Activated effector memory CD4-positive, alpha-beta T cell treated with Interleukin-2 at 50 U/mL for 16 hours (primary cell): ENCODE data around the gene IL17B.

ENCODE experiments used
- DNase-seq: peaks from one replicate; pipeline ENCODE4 v3.0.0-alpha.2; 2020

IL17B gene

DNA sequence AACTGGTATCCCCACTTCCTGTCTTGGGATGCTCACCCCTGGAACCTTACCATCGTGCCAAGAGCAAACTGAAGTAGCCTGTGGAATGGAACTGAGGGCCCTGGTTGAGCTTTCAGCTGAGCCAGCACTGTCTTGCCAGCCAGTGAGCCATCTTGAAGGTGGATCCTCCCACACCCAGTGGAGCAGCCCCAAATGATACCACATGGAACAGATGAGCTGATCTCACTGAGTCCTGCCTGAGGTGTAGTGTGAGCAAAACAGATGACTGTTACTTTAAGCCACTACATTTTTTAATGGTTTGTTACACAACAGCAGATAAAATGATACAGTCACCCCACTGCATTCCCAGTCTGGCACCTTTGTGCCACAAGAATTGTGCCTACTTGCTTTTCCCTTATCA is 23.4 kb downstream of the IL17B start:
- DNase-seq, result no peak

DNA sequence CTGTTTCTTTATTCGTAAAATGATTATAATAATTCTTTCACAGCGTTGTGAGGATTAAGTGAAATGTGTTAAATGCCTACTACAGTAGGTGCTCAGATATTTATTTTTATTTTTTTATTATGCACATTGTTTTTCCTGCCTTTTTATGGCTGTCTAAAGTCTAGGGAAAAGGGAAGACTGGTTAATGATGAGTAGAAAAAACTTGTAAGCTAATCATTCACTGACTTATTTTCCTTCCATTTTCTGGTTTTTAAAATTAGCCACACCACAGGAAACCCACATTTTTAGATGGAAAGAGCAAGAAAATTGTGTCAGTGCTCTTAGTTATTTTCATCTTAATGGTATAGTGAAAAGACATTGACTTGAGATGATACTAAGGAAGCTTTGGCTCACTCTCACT is 25.2 kb downstream of the IL17B start:
- DNase-seq, result no peak

DNA sequence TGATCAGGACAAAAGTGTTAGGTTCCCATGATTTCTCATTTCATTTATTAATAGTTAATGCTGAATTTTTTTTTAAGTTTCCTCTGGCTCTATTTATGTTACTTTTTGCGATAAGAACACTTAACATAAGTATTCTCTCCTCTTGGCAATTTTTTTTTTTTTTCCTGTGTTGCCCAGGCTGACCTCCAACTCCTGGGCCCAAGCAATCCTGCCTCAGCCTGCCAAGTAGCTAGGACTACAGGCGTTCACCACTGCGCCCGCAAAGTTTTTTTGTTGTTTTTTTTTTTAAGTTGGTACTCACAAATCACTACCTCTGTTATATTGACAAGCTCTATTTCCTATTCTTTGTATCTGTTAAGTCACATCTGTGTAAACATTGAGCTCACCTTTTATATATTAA is 26.9 kb downstream of the IL17B start:
- DNase-seq, result no peak

DNA sequence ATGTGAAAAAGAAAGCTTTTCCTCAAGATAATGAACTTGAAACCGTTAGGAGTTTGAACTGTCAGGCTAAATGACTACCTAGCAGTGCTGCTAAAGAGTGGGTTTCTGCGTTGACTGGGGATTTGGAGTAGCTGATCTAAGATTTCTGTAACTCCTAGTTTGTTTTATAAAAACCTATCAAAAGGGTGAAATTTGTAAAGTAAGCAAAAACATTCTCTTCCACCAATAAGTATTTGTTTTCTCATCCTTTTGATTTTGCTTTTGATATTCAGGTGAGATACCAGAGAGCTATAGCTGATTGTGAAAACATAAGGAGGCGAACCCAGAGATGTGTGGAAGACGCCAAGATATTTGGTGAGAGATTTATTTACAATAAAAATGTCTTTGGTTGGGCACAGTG is 29.7 kb downstream of the IL17B start:
- no peak for DNase-seq

DNA sequence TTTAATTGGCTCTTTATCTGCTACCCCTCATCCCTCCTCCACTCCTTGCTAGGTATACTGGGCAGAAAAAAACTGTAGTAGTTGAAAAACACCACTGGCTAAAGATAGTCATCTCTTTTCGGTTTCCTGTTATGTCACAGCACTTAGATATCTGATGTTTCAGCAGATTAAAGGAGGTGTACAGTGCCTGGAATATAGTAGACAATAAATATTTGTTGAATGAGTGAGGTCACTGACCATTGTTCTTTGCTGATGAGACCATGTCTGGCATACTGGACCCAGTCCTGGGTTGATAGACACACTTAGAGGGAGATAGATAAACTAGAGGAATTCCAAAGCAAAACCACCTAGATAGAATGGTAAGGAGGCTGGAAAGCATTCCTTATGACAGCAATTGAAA is 30.6 kb downstream of the IL17B start:
- DNase-seq, result no peak

DNA sequence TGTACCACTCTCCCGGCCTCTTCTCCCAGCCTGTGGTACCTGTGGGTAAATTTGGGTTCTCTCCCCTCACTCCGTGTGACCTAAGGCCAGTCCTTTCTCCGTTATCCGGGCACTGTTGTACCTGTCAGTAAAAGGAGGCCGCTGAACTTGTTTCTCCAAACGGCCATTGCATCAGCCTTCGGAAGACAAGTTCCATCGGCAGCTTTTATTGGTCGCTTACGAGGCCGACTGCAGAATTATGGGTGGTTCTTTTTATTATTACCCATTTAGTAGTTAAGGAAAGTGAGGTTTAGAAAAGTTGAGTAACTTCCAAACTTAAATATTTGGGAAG is 33.2 kb downstream of the IL17B start:
- DNase-seq, result no peak

DNA sequence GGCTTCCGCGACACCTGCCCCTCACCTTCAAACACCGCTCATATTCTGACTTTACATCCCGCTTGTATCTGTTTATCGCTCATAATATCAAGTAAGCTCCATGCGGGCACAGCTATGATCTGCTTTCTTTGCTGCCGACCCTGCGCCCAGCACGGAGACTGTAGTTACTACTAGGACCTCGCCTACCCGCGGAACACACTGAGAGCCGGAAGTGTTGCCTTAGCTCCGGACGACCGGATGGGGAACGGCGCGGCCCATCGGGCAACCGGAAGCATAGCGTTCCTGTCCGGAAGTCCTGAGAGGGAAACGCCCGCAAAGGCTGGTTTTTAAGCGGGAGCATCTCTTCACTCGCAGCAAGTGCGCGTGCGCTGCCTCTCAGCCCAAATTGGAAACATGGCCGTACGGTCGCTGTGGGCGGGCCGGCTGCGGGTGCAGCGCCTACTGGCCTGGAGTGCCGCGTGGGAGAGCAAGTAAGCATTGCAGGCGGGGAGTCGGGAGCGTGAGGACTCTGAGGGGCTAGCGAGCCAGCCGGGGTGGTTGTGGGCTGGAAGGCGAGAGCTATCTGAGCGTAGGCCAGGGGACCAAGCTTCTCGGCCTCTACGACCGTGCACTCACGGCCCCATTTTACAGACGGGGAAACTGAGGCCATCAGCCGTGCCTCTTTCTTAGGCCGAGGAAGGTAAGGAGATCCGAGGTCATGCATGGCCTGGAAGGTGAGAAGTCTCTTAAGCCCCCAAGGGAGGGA is 33.8 kb downstream of the IL17B start, which contains the start of gene GRPEL2:
TSS of gene GRPEL2 (plus strand) at position 353 of the 745 bp plus-strand sequence. CDS start at position 394, 41 bp downstream.
- peak; percentile 82 for DNase-seq

DNA sequence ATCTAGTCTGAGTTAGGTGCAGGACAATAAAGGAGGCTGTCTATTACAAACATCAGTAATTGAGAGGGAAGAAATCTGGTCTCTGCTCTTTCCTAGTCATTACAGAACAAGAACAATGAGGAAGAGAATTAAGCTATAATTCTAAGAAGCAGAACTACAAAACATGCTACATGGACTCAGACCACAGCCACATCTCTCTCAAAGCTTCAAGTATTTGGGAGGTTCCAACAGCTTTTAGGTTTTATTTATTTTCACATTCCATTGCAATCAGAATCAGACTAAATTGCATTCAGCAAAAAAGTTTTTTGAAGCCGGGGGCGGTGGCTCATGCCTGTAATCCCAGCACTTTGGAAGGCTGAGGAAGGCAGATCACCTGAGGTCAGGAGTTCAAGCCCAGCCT is 34.9 kb downstream of the IL17B start:
- DNase-seq, result no peak

DNA sequence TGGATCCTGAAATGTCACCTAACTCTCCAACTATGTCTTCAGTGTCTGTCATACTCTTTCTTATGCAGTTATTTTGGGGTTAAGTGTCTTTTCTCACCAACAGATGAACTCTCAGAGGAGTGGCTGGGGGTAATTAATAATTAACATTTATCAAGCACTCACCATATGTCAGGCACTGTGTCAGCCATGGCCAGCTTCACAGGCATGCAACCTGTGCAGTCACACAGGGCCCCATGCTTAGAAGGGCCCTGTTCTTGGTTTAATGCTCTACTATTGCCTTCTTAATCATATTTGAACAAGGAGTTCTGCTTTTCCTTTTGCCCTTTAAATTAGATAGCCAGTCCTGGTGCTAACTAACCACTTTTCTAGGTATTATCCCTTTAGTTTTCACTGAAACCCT is 37.2 kb downstream of the IL17B start:
- DNase-seq, result no peak

DNA sequence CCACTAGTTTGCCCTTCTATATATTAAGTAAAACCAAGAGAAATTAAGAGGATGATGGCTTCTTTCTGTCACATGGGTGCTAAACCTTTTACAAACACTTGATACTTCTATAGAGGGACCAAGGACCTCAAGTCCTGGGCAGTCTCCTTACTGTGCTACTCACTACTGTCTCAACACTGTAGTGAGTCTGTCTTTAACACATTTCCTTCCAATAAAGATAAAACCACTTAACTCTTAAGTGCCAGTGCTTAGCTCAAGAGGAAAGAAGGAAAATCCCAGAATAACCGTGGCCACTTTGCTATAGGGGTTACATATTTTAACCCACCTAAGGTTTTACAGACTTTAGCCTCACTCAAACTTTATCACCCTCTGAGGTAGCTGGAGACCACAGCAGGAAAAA is 38.2 kb downstream of the IL17B start:
- DNase-seq, result no peak

DNA sequence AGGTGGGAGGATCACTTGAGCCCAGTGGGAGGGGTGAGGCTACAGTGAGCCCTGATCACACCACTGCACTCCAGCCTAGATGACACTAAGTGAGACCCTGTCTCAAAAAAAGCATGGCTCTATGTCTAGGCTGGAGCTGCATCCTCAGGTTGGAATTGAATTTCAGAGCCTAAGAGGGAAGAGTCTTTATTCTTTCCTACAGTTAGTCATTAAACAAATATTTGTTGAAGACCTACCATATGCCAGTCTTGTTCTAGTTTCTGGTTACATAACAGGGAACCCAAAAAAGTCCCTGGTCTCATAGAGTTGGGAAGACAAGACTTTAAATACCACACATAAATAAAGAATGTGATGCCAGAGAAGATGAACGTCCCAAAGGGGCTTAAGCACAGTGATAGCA is 40.7 kb downstream of the IL17B start:
- DNase-seq, result no peak

DNA sequence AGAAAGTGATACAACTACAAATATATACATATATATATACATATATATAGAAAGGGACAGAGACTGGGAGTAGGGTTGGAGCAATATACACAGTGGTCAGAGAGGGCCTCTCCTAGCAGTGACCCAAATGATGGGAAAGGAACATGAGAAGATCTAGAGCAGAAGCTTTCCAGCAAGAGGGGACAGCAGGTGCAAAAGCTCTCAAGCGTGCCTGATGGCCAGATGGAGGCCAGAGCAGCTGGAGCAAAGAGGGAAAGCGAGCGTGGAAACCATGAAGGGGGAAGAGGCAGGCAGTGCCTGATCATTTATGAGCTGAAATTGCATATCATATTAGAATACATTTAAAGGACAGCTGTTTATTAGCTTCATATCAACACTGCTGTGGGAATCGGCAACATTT is 41.4 kb downstream of the IL17B start:
- DNase-seq, result no peak

DNA sequence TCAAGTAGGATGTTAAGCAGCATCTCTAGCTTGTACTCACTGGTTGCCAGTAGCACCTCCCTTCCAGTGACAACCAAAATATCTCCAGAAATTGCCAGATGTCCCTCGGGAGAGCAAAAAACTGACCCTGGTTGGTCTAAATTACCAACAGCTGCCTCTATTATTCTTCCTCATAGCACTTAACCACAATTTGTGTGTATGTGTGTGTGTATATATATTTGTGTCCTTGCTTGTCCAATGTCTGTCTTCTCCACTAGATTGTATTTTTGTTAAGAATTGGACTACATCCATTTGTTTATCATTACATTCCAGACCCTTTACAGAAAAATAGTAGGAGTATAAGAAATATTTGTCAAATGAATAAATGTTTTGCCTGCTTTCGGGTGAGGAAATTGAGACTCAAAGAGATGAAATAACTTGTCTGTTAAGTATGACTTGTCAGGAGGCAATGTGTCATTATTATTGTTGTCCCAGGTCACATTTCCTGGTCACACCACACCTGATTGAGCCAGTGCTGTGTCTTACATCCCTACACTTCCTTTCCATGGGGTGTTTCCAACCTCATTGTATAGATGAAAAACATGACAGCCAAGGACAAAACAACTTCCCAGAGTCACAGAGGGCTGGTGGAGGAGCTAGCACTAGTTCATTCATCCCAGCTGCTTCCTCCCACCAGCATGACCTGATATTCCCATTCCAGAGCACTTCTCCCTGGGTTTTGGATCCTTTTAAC is 45.2 kb downstream of the IL17B start:
- no peak for DNase-seq

DNA sequence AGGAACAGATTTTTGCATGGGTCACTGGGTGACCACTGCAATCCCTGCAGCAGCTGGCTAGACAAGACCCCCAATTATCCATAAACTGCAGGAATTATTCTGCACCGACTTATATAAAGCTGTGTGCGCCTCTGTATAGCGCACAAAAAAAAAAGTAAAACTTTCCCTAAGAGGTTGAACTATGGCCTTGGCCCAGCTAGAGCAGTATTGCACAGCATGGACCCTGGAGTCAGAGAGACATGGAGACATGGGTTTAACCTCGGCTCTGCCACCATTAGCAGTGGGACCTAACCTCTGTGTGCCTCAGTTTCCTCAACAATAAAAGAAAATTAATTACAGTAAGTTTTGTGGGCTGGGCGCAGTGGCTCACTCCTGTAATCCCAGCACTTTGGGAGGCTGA is 50.9 kb downstream of the IL17B start:
- DNase-seq, result no peak

DNA sequence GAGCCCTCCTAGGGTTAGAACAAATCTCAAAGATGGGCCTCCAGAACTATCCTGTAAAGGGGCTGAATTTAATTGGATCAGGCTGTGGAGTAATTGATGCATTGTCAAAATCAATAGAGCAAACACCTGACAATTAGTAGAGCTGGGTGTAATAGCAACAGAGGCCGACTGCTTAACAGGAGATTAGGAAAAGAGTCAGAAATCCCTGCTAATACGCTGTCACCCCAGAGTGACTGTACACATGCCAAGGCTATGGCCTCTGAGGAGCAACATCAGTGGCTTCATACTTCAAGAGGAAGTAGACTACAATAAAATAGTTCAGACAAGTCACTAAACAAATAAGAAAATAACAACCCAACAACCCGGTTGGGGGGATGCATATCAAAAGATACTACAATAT is 52.5 kb downstream of the IL17B start:
- no peak for DNase-seq

DNA sequence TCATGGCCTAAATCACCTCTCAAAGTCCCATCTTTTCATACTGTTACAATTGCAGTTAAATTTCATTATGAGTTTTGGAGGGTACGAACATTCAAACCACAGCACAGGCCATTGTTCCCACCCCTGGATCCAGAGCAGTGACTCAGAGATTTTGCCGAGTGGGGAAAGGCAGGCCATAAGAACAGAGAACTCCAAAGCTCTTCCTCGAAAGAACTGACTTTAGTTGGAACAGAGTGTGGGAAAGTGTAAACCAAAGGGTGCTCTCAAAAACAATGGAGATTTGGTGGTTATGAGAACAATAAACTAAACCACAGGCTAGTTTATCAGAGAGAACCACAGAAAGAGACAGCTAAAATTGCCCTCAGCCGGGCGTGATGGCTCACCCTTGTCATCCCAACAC is 53.2 kb downstream of the IL17B start:
- DNase-seq, result no peak

DNA sequence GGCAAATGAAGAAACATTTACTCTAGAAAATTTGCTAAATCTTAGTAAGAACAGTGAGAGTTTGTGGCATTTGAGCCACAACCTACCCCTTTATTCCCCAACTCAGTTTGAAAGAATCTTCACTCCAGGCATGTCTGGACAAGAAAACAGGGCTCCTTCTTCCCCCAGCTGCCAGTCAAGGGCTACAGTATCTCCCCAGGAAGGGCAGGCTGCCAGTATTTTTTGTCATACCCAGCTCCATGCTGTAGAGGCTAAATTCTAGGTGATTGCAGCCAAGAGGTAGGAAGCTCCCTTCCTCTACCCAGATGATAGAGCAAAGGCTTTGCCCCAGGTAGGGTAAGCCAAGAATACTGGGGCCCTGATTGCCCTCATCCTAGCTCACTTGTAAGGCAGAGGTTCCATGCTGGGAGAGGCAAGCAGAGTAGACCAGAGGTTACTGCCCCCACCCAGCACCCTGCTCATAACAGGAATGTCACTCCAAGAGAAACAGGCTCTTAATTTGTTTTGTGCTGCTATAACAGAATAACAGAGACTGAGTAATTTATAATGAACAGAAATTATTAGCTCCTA is 53.8 kb downstream of the IL17B start:
- DNase-seq, result no peak

DNA sequence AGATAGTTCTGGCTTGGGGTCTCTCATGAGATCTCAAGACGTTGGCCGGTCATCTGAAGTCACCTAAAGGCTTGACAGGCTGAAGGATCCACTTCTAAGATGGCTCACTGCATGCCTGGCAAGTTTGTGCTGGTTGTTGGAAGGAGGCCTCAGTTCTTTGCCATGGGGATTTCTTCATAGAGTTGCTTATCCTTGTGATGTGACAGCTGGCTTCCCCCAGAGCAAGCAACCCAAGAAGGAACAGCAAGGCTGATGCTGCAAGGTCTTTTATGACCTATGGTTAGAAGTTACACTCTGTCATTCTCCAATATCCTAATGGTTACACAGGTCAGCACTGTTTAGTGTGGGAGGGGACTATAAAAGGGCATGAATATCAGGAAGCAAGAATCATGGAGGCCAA is 54.5 kb downstream of the IL17B start:
- DNase-seq, result no peak
